Measurements from ENCODE around the gene PEX7. TPM values are rescaled to one million over a fixed set of nuclear protein-coding genes. Genes with fewer than 3 reads are reported as not detected.

The PEX7 gene
- total RNA-seq, 1 experiment from 2014 or later, result 6.4 TPM

DNA sequence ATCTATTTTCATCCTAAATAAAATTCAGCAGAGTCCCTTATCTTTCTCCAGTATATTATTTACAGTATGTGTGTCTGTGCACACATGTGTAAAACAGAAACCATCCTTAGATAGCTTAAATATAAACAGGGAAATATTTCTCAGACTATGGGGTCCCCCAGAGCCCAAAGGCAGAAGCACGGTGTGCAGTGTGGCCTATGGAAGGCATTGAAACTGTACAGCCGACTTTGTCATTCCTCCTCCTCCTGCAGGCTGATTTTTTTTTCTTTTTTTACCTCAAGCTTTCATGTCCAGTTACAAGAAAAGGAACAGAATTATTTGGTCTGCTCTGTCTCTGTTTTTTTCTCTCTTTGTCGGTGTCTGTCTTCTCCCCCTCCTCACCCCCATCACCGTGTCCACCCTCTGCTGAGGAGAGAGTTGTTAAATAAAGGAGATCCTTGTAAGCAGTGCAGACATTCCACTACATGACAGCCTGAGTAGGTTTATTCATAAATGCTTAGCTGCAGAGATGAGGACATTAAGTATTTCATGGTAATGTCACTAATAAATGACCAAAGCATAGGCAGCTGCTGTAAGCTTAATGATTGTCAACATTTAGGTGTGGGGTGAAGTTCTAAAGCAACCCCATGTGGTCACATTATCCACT lies 67.9 kb downstream of the PEX7 start:
- DNase-seq, result no peak
- H3K4me1 ChIP-seq, result peaks cover 16% of the 10 kb centered on the region
- TF ChIP-seq, protein P1, sequence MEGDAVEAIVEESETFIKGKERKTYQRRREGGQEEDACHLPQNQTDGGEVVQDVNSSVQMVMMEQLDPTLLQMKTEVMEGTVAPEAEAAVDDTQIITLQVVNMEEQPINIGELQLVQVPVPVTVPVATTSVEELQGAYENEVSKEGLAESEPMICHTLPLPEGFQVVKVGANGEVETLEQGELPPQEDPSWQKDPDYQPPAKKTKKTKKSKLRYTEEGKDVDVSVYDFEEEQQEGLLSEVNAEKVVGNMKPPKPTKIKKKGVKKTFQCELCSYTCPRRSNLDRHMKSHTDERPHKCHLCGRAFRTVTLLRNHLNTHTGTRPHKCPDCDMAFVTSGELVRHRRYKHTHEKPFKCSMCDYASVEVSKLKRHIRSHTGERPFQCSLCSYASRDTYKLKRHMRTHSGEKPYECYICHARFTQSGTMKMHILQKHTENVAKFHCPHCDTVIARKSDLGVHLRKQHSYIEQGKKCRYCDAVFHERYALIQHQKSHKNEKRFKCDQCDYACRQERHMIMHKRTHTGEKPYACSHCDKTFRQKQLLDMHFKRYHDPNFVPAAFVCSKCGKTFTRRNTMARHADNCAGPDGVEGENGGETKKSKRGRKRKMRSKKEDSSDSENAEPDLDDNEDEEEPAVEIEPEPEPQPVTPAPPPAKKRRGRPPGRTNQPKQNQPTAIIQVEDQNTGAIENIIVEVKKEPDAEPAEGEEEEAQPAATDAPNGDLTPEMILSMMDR (IDR thresholded peaks at IDR 0.05; ENCODE audit: insufficient read depth in 1 of 2, low read depth in 1 of 2, low read length in 1 of 2, severe bottlenecking in 1 of 2, unreplicated experiment in 1 of 2), result no peak
- Mint-ChIP-seq H3K27ac (ENCODE audit: unreplicated experiment) (no peak overlapping the region), H3K27me3 (ENCODE audit: insufficient read depth, unreplicated experiment) (peaks cover 3% of the 10 kb centered on the region), H3K9me3 (ENCODE audit: unreplicated experiment) (no peaks in the 10 kb centered on the region), H3K4me3 (ENCODE audit: unreplicated experiment) (no peak overlapping the region), H3K36me3 (ENCODE audit: insufficient read depth, unreplicated experiment) (no peaks in the 10 kb centered on the region), H3K4me1 (ENCODE audit: low read depth, unreplicated experiment) (peaks cover 18% of the 10 kb centered on the region)
- ChIA-PET POLR2A (no interaction called here), CTCF (no interaction called here)
- no TSS peak for BruUV-seq (replicated peaks)
- no peaks in the 10 kb centered on the region for H3K9me3 ChIP-seq
- no peak overlapping the region for H3K4me3 ChIP-seq (ENCODE audit: low read depth, low read length)
- intact Hi-C loops (cut with micrococcal nuclease; ENCODE audit: unreplicated experiment), result no loop called here
- peaks cover 1% of the 10 kb centered on the region; the same call in 1 of the 2 replicates for H3K36me3 ChIP-seq (ENCODE audit: control insufficient read depth, insufficient read depth, low read length)
- no peaks in the 10 kb centered on the region for H3K27me3 ChIP-seq (replicated peaks; ENCODE audit: control insufficient read depth, insufficient read depth, low read length)

DNA sequence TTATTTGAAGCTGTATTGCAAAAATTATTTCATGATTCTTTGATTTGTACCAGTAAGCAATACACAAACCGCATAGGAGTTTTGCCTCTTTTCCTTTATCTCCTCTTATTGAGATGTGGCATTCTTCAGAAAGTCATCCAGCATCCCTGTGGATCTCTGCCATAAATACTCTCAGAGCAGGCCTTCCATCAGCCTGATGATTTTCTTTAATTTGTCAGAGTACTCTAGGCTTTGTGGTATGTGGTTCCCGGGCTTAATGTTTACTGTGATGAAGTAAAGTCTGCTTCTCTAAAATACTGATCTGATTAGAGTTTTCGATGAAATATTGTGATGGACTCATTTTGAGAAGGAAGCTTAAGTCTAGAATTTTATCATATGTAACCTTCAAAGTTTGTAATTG lies 68.6 kb downstream of the PEX7 start:
- DNase-seq, result no peak
- Mint-ChIP-seq H3K27ac (ENCODE audit: unreplicated experiment) (no peak overlapping the region), H3K4me1 (ENCODE audit: low read depth, unreplicated experiment) (peaks cover 18% of the 10 kb centered on the region), H3K9me3 (ENCODE audit: unreplicated experiment) (no peaks in the 10 kb centered on the region), H3K4me3 (ENCODE audit: unreplicated experiment) (no peak overlapping the region), H3K36me3 (ENCODE audit: insufficient read depth, unreplicated experiment) (no peaks in the 10 kb centered on the region), H3K27me3 (ENCODE audit: insufficient read depth, unreplicated experiment) (peaks cover 3% of the 10 kb centered on the region)
- POLR2A ChIA-PET, result no interaction called here
- TF ChIP-seq, protein P1 (IDR thresholded peaks at IDR 0.05; ENCODE audit: insufficient read depth in 1 of 2, low read depth in 1 of 2, low read length in 1 of 2, severe bottlenecking in 1 of 2, unreplicated experiment in 1 of 2), result no peak
- H3K4me3 ChIP-seq (ENCODE audit: low read depth, low read length), result no peak overlapping the region
- H3K9me3 ChIP-seq, result no peaks in the 10 kb centered on the region
- H3K4me1 ChIP-seq, result peaks cover 20% of the 10 kb centered on the region
- no peaks in the 10 kb centered on the region for H3K27me3 ChIP-seq (replicated peaks; ENCODE audit: control insufficient read depth, insufficient read depth, low read length)
- peaks cover 1% of the 10 kb centered on the region; the same call in 1 of the 2 replicates for H3K36me3 ChIP-seq (ENCODE audit: control insufficient read depth, insufficient read depth, low read length)
- BruUV-seq (replicated peaks), result no TSS peak
- intact Hi-C loops (cut with micrococcal nuclease; ENCODE audit: unreplicated experiment), result no loop called here
- CTCF ChIA-PET, result no interaction called here

DNA sequence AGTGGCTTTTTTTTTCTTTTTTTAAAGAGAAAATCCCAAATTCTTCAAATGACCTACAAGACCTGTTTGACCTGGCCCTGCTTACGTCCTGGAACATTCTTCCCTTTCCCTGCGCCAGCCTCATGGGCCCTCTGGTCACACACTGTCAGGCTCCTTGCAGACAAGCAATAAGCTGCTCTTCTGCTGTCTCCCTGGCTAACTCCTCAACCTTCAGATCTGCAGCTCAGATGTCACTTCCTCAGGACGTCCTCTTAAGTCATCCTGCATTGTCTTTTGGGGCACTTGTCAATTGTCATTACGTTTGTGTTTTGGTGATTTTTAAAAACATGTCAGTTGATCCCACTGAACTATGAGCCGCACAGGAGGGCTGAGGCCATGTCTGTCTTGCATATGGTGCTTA lies 70.8 kb downstream of the PEX7 start:
- CTCF ChIA-PET, result no interaction called here
- Histone ChIP-seq H3K4me1 (peaks cover 11% of the 10 kb centered on the region), H3K27me3 (replicated peaks; ENCODE audit: control insufficient read depth, insufficient read depth, low read length) (no peaks in the 10 kb centered on the region), H3K9me3 (no peaks in the 10 kb centered on the region), H3K4me3 (ENCODE audit: low read depth, low read length) (no peak overlapping the region), H3K36me3 (ENCODE audit: control insufficient read depth, insufficient read depth, low read length) (0 out of 2 replicates have a peak, but pooled peaks cover 1% of the 10 kb centered on the region)
- Mint-ChIP-seq H3K27me3 (ENCODE audit: insufficient read depth, unreplicated experiment) (peaks cover 3% of the 10 kb centered on the region), H3K9me3 (ENCODE audit: unreplicated experiment) (no peaks in the 10 kb centered on the region), H3K4me3 (ENCODE audit: unreplicated experiment) (no peak overlapping the region), H3K4me1 (ENCODE audit: low read depth, unreplicated experiment) (peaks cover 8% of the 10 kb centered on the region), H3K36me3 (ENCODE audit: insufficient read depth, unreplicated experiment) (no peaks in the 10 kb centered on the region), H3K27ac (ENCODE audit: unreplicated experiment) (no peak overlapping the region)
- intact Hi-C loops (cut with micrococcal nuclease; ENCODE audit: unreplicated experiment), result no loop called here
- DNase-seq, result no peak
- TF ChIP-seq, protein P1 (IDR thresholded peaks at IDR 0.05; ENCODE audit: insufficient read depth in 1 of 2, low read depth in 1 of 2, low read length in 1 of 2, severe bottlenecking in 1 of 2, unreplicated experiment in 1 of 2), result no peak
- POLR2A ChIA-PET, result no interaction called here
- BruUV-seq (replicated peaks), result no TSS peak
